ENCODE data around the gene HLA-DOB.

The HLA-DOB gene

GRCh38 chr6:32825966-32826365 is 9.2 kb upstream of the HLA-DOB start:
- Histone ChIP-seq H3K27me3 (ENCODE audit: low read depth, low read length) (no peaks in the 10 kb centered on the region), H4K20me1 (ENCODE audit: insufficient read depth, low read length) (no peaks in the 10 kb centered on the region), H3K9me3 (ENCODE audit: insufficient read depth, low read length) (no peaks in the 10 kb centered on the region), H3K79me2 (ENCODE audit: low read length) (no peaks in the 10 kb centered on the region), H3K4me3 (ENCODE audit: low read length) (no peak overlapping the region), H3K9ac (ENCODE audit: low read length) (no peak overlapping the region), H2AFZ (ENCODE audit: low read depth, low read length) (no peak overlapping the region), H3K27ac (ENCODE audit: low read length) (no peak overlapping the region), H3K4me2 (ENCODE audit: low read length) (no peak overlapping the region), H3K4me1 (ENCODE audit: low read length) (peaks cover 10% of the 10 kb centered on the region; the same call in 1 of the 2 replicates), H3K36me3 (replicated peaks; ENCODE audit: low read depth, low read length) (peaks cover 13% of the 10 kb centered on the region)
- TF ChIP-seq CTCF (IDR thresholded peaks at IDR 0.05; ENCODE audit: low read depth, low read length), result peak; percentile 42
- TF ChIP-seq EZH2phosphoT487 (IDR thresholded peaks at IDR 0.05; ENCODE audit: low read depth), result no peak

- Histone ChIP-seq H3K27ac (ENCODE audit: low read length) (no peak overlapping the region), H3K9me3 (ENCODE audit: insufficient read depth, low read length) (no peaks in the 10 kb centered on the region), H3K36me3 (replicated peaks; ENCODE audit: low read depth, low read length) (peaks cover 7% of the 10 kb centered on the region), H3K4me3 (ENCODE audit: low read length) (no peak overlapping the region), H4K20me1 (ENCODE audit: insufficient read depth, low read length) (no peaks in the 10 kb centered on the region), H3K27me3 (ENCODE audit: low read depth, low read length) (no peaks in the 10 kb centered on the region), H3K4me1 (ENCODE audit: low read length) (peaks cover 36% of the 10 kb centered on the region), H3K4me2 (ENCODE audit: low read length) (no peak overlapping the region), H3K79me2 (ENCODE audit: low read length) (no peaks in the 10 kb centered on the region), H3K9ac (ENCODE audit: low read length) (no peak overlapping the region), H2AFZ (ENCODE audit: low read depth, low read length) (no peak overlapping the region)
- TF ChIP-seq EZH2phosphoT487 (IDR thresholded peaks at IDR 0.05; ENCODE audit: low read depth) (no peak), CTCF (IDR thresholded peaks at IDR 0.05; ENCODE audit: low read depth, low read length) (no peak)
These were observed 2.9 kb upstream of the HLA-DOB start for GRCh38 chr6:32819729-32820128.

GRCh38 chr6:32818867-32819266 is 2.1 kb upstream of the HLA-DOB start:
- H3K27me3 ChIP-seq (ENCODE audit: low read depth, low read length), result no peaks in the 10 kb centered on the region
- H3K9ac ChIP-seq (ENCODE audit: low read length), result no peak overlapping the region
- peaks cover 36% of the 10 kb centered on the region for H3K4me1 ChIP-seq (ENCODE audit: low read length)
- TF ChIP-seq CTCF (IDR thresholded peaks at IDR 0.05; ENCODE audit: low read depth, low read length) (no peak), EZH2phosphoT487 (IDR thresholded peaks at IDR 0.05; ENCODE audit: low read depth) (no peak)
- no peak overlapping the region for H2AFZ ChIP-seq (ENCODE audit: low read depth, low read length)
- no peak overlapping the region for H3K4me2 ChIP-seq (ENCODE audit: low read length)
- no peaks in the 10 kb centered on the region for H3K9me3 ChIP-seq (ENCODE audit: insufficient read depth, low read length)
- no peaks in the 10 kb centered on the region for H4K20me1 ChIP-seq (ENCODE audit: insufficient read depth, low read length)
- H3K4me3 ChIP-seq (ENCODE audit: low read length), result no peak overlapping the region
- H3K79me2 ChIP-seq (ENCODE audit: low read length), result no peaks in the 10 kb centered on the region
- peaks cover 13% of the 10 kb centered on the region for H3K36me3 ChIP-seq (replicated peaks; ENCODE audit: low read depth, low read length)
- no peak overlapping the region for H3K27ac ChIP-seq (ENCODE audit: low read length)

- Histone ChIP-seq H3K9me3 (ENCODE audit: insufficient read depth, low read length) (no peaks in the 10 kb centered on the region), H3K27ac (ENCODE audit: low read length) (peak overlapping the region; percentile 79), H3K4me1 (ENCODE audit: low read length) (peaks cover 26% of the 10 kb centered on the region), H3K4me3 (ENCODE audit: low read length) (peak overlapping the region; percentile 76), H3K4me2 (ENCODE audit: low read length) (peak overlapping the region; percentile 93), H2AFZ (ENCODE audit: low read depth, low read length) (no peak overlapping the region), H3K36me3 (replicated peaks; ENCODE audit: low read depth, low read length) (peaks cover 13% of the 10 kb centered on the region), H3K27me3 (ENCODE audit: low read depth, low read length) (no peaks in the 10 kb centered on the region), H3K9ac (ENCODE audit: low read length) (peak overlapping the region; percentile 60), H3K79me2 (ENCODE audit: low read length) (no peaks in the 10 kb centered on the region), H4K20me1 (ENCODE audit: insufficient read depth, low read length) (no peaks in the 10 kb centered on the region)
- no peak for TF ChIP-seq CTCF (IDR thresholded peaks at IDR 0.05; ENCODE audit: low read depth, low read length)
- no peak for TF ChIP-seq EZH2phosphoT487 (IDR thresholded peaks at IDR 0.05; ENCODE audit: low read depth)
These were observed 806 bp downstream of the HLA-DOB start for GRCh38 chr6:32815996-32816395.
